Tibial artery (tissue), 4 donors: ENCODE data around the gene WDR86.

ENCODE experiments used
- DNase-seq, 2 donors: peaks; one replicate each; pipeline ENCODE4 v3.0.0-alpha.2; 2019
- H3K27ac ChIP-seq, 2 donors: fragments of 200-600 bp; sonication (generic) in 1 of 2; 1 replicate in 1 of 2; 2 replicates in 1 of 2; pipeline ENCODE4 v1.5.1; 2018 to 2019; ENCODE audit warnings: mild to moderate bottlenecking in 1 of 2
- H3K27me3 ChIP-seq, 2 donors: fragments of 200-600 bp; sonication (generic) in 1 of 2; one replicate each; pipeline versions ENCODE4 v1.5.1 to v1.6.0; 2016 to 2019
- H3K36me3 ChIP-seq, 3 donors: fragments of 200-600 bp; sonication (generic) in 2 of 3; one replicate each; pipeline ENCODE4 v1.5.1; 2016 to 2019; ENCODE audit warnings: mild to moderate bottlenecking in 2 of 3
- H3K4me1 ChIP-seq, 4 donors: fragments of 200-600 bp; sonication (generic) in 2 of 4; 1 replicate in 3 of 4; 2 replicates in 1 of 4; pipeline ENCODE4 v1.5.1; 2016 to 2019
- H3K4me3 ChIP-seq, 2 donors: fragments of 200-600 bp; sonication (generic) in 1 of 2; 1 replicate in 1 of 2; 2 replicates in 1 of 2; pipeline ENCODE4 v1.5.1; 2018 to 2019; ENCODE audit warnings: mild to moderate bottlenecking in 2 of 2
- H3K9me3 ChIP-seq, 3 donors: fragments of 200-600 bp; sonication (generic) in 1 of 3; one replicate each; pipeline ENCODE4 v1.5.1; 2016 to 2019
- CTCF ChIP-seq, 2 experiments: fragments of 200-600 bp in 1 of 2; fragments of 450-650 bp in 1 of 2; IDR thresholded peaks; one replicate each; pipeline ENCODE4 v1.5.1; 2017 to 2019; ENCODE audit warnings: antibody characterized with exemption in 2 of 2, mild to moderate bottlenecking in 1 of 2, moderate library complexity in 1 of 2
- intact Hi-C: fragments of 100-400 bp; cut with DNase I; formaldehyde crosslinking; loops from one replicate; pipeline ENCODE4 v1.15.0; 2023; ENCODE audit warnings: low total_unique reads

WDR86 gene

DNA sequence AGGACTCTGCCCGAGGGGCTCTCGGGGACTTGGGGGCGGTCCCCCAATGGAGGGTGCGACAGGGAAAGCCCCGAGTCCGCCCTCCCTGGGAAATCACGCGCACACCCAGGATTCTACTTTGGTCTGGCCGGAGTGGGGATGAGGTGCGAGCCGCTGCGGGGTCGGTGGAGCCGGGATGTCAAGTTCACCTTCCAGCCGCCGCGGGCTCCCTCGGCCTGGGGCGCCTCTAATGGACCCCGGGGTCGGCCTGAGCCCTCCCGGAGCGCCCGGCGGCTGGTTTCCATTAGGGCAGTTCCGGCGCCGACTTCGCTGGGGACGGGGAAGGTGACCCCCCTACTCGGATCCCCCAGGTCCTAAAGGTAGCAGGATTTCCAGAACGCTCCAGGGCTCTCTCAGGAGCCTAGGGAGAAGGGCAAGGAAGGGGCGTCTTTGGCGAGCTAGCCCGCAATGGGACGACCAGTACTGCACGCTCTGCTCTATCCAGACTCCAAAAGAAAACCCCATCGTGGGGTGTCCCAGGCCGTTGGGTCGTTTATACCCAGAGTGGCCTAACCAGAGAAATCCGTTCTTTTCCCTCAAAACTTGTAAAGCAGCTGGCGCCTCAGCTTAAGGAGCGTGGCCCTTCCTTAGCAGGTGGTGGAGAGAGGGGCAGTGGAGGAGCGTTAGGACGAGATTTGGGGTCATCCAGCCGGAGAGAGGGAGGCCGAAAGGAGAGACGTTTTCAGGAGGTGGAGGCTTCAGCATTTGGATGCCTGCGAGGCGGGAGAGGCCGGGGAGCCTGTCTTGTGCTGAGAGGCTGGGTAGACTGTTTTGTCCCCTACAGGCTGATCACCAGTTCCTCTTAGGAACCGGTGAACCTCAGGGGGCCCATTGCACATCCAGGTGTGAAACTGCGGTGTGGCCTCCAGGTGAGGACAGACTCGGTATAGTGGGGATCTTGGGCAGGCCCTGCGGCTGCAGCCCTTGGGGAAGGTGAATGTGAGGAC lies 860 bp upstream of the WDR86 start:
- DNase-seq = no peak
- no peaks in the 10 kb centered on the region for H3K36me3 ChIP-seq
- H3K4me1 ChIP-seq = peaks cover 0 to 24% (median 19%) of the 10 kb centered on the region in 4 donors
- no peaks in the 10 kb centered on the region for H3K9me3 ChIP-seq
- TF ChIP-seq CTCF (IDR thresholded peaks at IDR 0.05) = no peak
- H3K4me3 ChIP-seq = peak overlapping the region; percentile 35 to 46
- peaks cover 4 to 56% of the 10 kb centered on the region in 2 donors for H3K27me3 ChIP-seq
- no peak overlapping the region for H3K27ac ChIP-seq
- intact Hi-C loops = loop anchor here (5.0 kb wide), 1 partner anchor 38 kb away; no protein-coding TSS in a partner anchor

DNA sequence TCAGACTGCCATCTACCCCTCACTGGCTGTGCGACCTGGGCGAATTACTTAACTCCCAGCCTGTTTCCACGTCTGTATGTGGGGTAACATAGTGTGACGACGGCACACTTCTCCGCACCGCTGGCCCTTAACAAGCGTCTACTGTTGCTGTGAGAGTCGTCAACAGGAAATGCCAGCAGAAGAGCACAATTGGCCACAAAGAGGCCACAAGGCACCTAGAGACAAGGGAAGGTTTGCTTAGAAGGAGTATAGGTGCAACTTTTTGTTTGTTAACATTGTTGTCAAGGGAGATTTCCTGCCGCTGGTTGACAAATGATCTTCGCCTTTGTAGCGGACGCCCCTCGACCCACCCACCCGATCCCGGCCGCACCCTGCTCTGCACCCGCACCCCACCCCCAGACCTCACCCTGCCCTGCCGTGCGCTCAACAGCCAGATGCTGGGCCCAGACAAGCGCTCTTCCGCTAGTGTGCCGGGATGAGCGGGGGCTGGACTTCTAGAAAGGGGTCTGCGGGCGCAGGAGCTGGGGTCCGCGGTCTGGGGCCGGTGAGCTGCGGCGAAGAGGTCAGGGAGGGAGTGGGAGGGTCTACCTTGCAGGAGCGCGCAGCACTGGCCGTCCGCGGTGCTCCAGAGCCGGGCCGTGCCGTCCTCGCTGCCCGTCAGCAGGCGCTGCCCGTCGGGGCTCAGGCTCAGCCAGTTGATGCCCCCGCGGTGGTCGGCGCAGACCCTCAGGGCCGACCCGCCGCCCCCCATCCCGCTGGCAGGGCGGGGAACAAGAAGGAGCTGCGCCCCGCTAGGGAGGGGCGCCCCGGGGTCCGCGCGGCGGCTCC lies 785 bp downstream of the WDR86 start:
- H3K4me3 ChIP-seq = peak overlapping the region; percentile 5 to 46
- no peak for DNase-seq
- H3K9me3 ChIP-seq = no peaks in the 10 kb centered on the region
- H3K4me1 ChIP-seq = peaks cover 0 to 35% (median 25%) of the 10 kb centered on the region in 4 donors
- TF ChIP-seq CTCF (IDR thresholded peaks at IDR 0.05) = no peak
- peaks cover 4 to 56% of the 10 kb centered on the region in 2 donors for H3K27me3 ChIP-seq
- intact Hi-C loops = no loop called here
- H3K36me3 ChIP-seq = no peaks in the 10 kb centered on the region
- no peak overlapping the region for H3K27ac ChIP-seq

- H3K27me3 ChIP-seq = peaks cover 4 to 56% of the 10 kb centered on the region in 2 donors
- H3K27ac ChIP-seq = no peak overlapping the region
- H3K4me1 ChIP-seq = peaks cover 0 to 41% (median 31%) of the 10 kb centered on the region in 4 donors
- H3K36me3 ChIP-seq = no peaks in the 10 kb centered on the region
- no peak overlapping the region for H3K4me3 ChIP-seq
- H3K9me3 ChIP-seq = no peaks in the 10 kb centered on the region
- no peak for DNase-seq
- intact Hi-C loops = no loop called here
- no peak for TF ChIP-seq CTCF (IDR thresholded peaks at IDR 0.05)
These were observed 1.4 kb downstream of the WDR86 start for GRCh38 chr7:151408498-151408838.

- H3K27me3 ChIP-seq = peaks cover 4 to 49% of the 10 kb centered on the region in 2 donors
- no peaks in the 10 kb centered on the region for H3K9me3 ChIP-seq
- H3K36me3 ChIP-seq = no peaks in the 10 kb centered on the region
- no peak overlapping the region for H3K4me3 ChIP-seq
- no peak for TF ChIP-seq CTCF (IDR thresholded peaks at IDR 0.05)
- H3K27ac ChIP-seq = no peak overlapping the region
- intact Hi-C loops = no loop called here
- DNase-seq = no peak
- H3K4me1 ChIP-seq = peaks cover 0 to 47% (median 34%) of the 10 kb centered on the region in 4 donors
These were observed 2.8 kb downstream of the WDR86 start for GRCh38 chr7:151406886-151407583.
